GM12878 (cell line): ENCODE results near the gene OR14C36. TPM values are rescaled to one million over a fixed set of nuclear protein-coding genes. Genes with fewer than 3 reads are reported as not detected.
"Not testable (repeated sequence)": the region's sequence is repeated elsewhere in the genome, so short reads cannot be mapped to it uniquely, and the experiment has no call there.

Experiments used
- ATAC-seq: fragments of 200-7000 bp; cut with Tn5 transposase; 3 replicates; pipeline ENCODE4 v1.9.1; 2020; ENCODE audit warnings: mild to moderate bottlenecking, moderate library complexity
- BruUV-seq: library from RNA; stranded (reverse); fragments of 400-500 nt; replicated peaks from 2 replicates; lab custom pipeline; 2021; lab: Mats Ljungman, UMichigan
- CTCF ChIA-PET: fragments of 300-600 bp; sonication (Branson Sonifier 250); formaldehyde crosslinking; extraction: SDS; loops from one replicate; lab custom pipeline; 2021; ENCODE audit warnings: inconsistent platforms; lab: Yijun Ruan, JAX
- POLR2A ChIA-PET: fragments of 350-600 bp; formaldehyde crosslinking; extraction: SDS; loops from one replicate; lab custom pipeline; 2021; ENCODE audit warnings: inconsistent platforms; lab: Charles Lee
- RAD21 ChIA-PET: fragments of 300-600 bp; sonication (Branson Sonifier 250); formaldehyde crosslinking; loops from one replicate; lab custom pipeline; 2023; ENCODE audit warnings: antibody characterized with exemption; ENCODE audit not compliant: unreplicated experiment; lab: Charles Lee
- SMC1A ChIA-PET: fragments of 300-600 bp; sonication (Branson Sonifier 250); formaldehyde crosslinking; loops from one replicate; lab custom pipeline; 2023; ENCODE audit not compliant: unreplicated experiment, uncharacterized antibody; lab: Charles Lee
- DNase-seq: peaks from one replicate; pipeline ENCODE4 v3.0.0-alpha.2; 2011; ENCODE audit warnings: low read depth, low spot score
- FAIRE-seq: peaks from 3 replicates; lab custom pipeline; 2011; peaks lifted over from hg19 to GRCh38; lab: Jason Lieb, UNC
- H2AFZ ChIP-seq: 2 replicates; pipeline ENCODE4 v1.6.0; 2011; ENCODE audit warnings: low read depth, low read length, control low read depth; ENCODE audit not compliant: control insufficient read depth
- H3K27ac ChIP-seq: 2 replicates; pipeline ENCODE4 v1.5.1; 2011; ENCODE audit warnings: control low read depth; ENCODE audit not compliant: control insufficient read depth, insufficient read depth
- H3K27me3 ChIP-seq, 2 experiments: replicated peaks in 1 of 2; 2 replicates each; pipeline versions ENCODE4 v1.6.0 to v1.6.1; 2011; ENCODE audit warnings: low read length in 1 of 2; ENCODE audit not compliant: control insufficient read depth in 2 of 2, insufficient read depth in 2 of 2
- H3K36me3 ChIP-seq, 2 experiments: 2 replicates each; pipeline ENCODE4 v1.5.1; 2011; ENCODE audit warnings: low read length in 1 of 2; ENCODE audit not compliant: control insufficient read depth in 2 of 2, insufficient read depth in 2 of 2
- H3K4me1 ChIP-seq: 2 replicates; pipeline ENCODE4 v1.6.1; 2011; ENCODE audit warnings: mild to moderate bottlenecking, low read length, moderate library complexity, mixed read lengths; ENCODE audit not compliant: control insufficient read depth, insufficient read depth
- H3K4me2 ChIP-seq: 2 replicates; pipeline ENCODE4 v1.6.0; 2011; ENCODE audit warnings: control low read depth; ENCODE audit not compliant: control insufficient read depth, insufficient read depth
- H3K4me3 ChIP-seq: fragments of 200-600 bp; sonication (generic); 2 replicates; pipeline ENCODE4 v1.5.1; 2016
- H3K79me2 ChIP-seq: 2 replicates; pipeline ENCODE4 v1.6.0; 2011; ENCODE audit warnings: low read length; ENCODE audit not compliant: control insufficient read depth, insufficient read depth
- H3K9ac ChIP-seq: 2 replicates; pipeline ENCODE4 v1.8.0; 2011; ENCODE audit warnings: low read length, control low read depth, mixed read lengths; ENCODE audit not compliant: control insufficient read depth, insufficient read depth
- H3K9me3 ChIP-seq: replicated peaks from 3 replicates; pipeline ENCODE4 v1.5.1; 2011; ENCODE audit warnings: mild to moderate bottlenecking, low read length; ENCODE audit not compliant: control insufficient read depth, insufficient read depth
- H4K20me1 ChIP-seq: 2 replicates; pipeline ENCODE4 v1.6.0; 2011; ENCODE audit not compliant: control insufficient read depth, insufficient read depth
- ATF2 ChIP-seq: IDR thresholded peaks from 2 replicates; pipeline ENCODE4 v1.6.1; 2012; ENCODE audit warnings: low read length, inconsistent platforms
- BCLAF1 ChIP-seq: fragments of 450-650 bp; IDR thresholded peaks from 2 replicates; pipeline ENCODE4 v1.6.1; 2017; ENCODE audit warnings: antibody characterized with exemption, mild to moderate bottlenecking, moderate library complexity
- BHLHE40 ChIP-seq, 2 experiments: fragments of 450-650 bp in 1 of 2; IDR thresholded peaks; 2 replicates each; pipeline ENCODE4 v1.6.1; 2011 to 2017; ENCODE audit warnings: low read depth in 2 of 2, borderline replicate concordance in 1 of 2, improper control_type of control experiment in 1 of 2, low read length in 1 of 2, mild to moderate bottlenecking in 1 of 2
- ETV6 ChIP-seq, 2 experiments: fragments of 450-650 bp in 1 of 2; IDR thresholded peaks in 1 of 2; conservative IDR thresholded peaks in 1 of 2; 2 replicates each; pipeline ENCODE4 v1.6.1; 2014; ENCODE audit warnings: antibody characterized with exemption in 1 of 2, borderline replicate concordance in 1 of 2, low read depth in 1 of 2, mild to moderate bottlenecking in 1 of 2, moderate library complexity in 1 of 2
- MYB ChIP-seq: fragments of 150-350 bp; IDR thresholded peaks from 2 replicates; pipeline ENCODE4 v1.6.1; 2014; ENCODE audit warnings: mild to moderate bottlenecking, low read depth, low read length, borderline replicate concordance
- MYC ChIP-seq: IDR thresholded peaks from 2 replicates; pipeline ENCODE4 v1.6.1; 2011; ENCODE audit warnings: mild to moderate bottlenecking, low read length, moderate library complexity, inconsistent platforms; ENCODE audit not compliant: insufficient read depth, insufficient replicate concordance, insufficient read length, severe bottlenecking
- SKIL ChIP-seq: fragments of 450-650 bp; IDR thresholded peaks from 2 replicates; pipeline ENCODE4 v1.6.1; 2017; ENCODE audit warnings: mild to moderate bottlenecking, low read depth, inconsistent platforms; ENCODE audit not compliant: poor library complexity, severe bottlenecking
- SREBF1 ChIP-seq: IDR thresholded peaks from 2 replicates; pipeline ENCODE4 v1.6.1; 2012; ENCODE audit warnings: mild to moderate bottlenecking, low read length
- STAT3 ChIP-seq: IDR thresholded peaks from 2 replicates; pipeline ENCODE4 v1.6.1; 2011; ENCODE audit warnings: low read depth, low read length, improper control_type of control experiment
- WRNIP1 ChIP-seq: IDR thresholded peaks from 2 replicates; pipeline ENCODE4 v1.6.1; 2011; ENCODE audit warnings: low read depth, low read length, improper control_type of control experiment, borderline replicate concordance
- WGBS: methylation state at CpG from one replicate; pipeline ENCODE4 v1.1.6; 2016; ENCODE audit warnings: low lambda C conversion rate; ENCODE audit not compliant: insufficient replicate concordance, insufficient coverage; ENCODE audit errors: missing lambda C conversion rate; 5-methylcytosine and 5-hydroxymethylcytosine counted together
- in situ Hi-C: fragments of 300-500 bp; cut with MboI; formaldehyde crosslinking; loops from 9 replicates; pipeline ENCODE4 v1.14.3; 2018; ENCODE audit warnings: mixed read lengths
- intact Hi-C: fragments of 100-400 bp; cut with micrococcal nuclease; formaldehyde crosslinking; loops from one replicate; pipeline ENCODE4 v1.14.2; 2022; ENCODE audit not compliant: unreplicated experiment
- polyA plus RNA-seq, 11 experiments: library from polyadenylated mRNA; depleted of rRNA in 4 of 11; unstranded in 6 of 11; stranded (reverse) in 5 of 11; fragments of >200 nt; fragmentation: Nextera tagmentation in 4 of 11; fragmentation: Illumina TruSeq in 1 of 11; extraction: Ambion mirVana in 4 of 11; extraction: Trizol in 1 of 11; gene quantifications; 1 replicate in 1 of 11; 2 replicates in 10 of 11; pipeline versions ENCODE4 v1.2.1 to v1.2.3, GENCODE V29; 2011 to 2016; ENCODE audit warnings: inconsistent platforms in 2 of 11, missing spikeins in 2 of 11, low read depth in 1 of 11
- total RNA-seq, 4 experiments: library from RNA; depleted of rRNA in 3 of 4; stranded (reverse); fragments of >200 nt in 3 of 4; fragmentation: Illumina TruSeq in 1 of 4; extraction: Trizol in 1 of 4; gene quantifications; 2 replicates each; pipeline versions ENCODE4 v1.2.1 to v1.2.3, GENCODE V29; 2013 to 2021

Gene OR14C36
- total and polyA plus RNA-seq, 10 of the 15 experiments (the other 5 are each of a cell fraction or from before 2014, with no cell fraction given) = not detected

GRCh38 chr1:248306740-248307139 is 41.8 kb upstream of the OR14C36 start:
- in situ Hi-C loops, CTCF ChIA-PET: not testable (repeated sequence)

GRCh38 chr1:248316796-248317195 is 31.8 kb upstream of the OR14C36 start:
- H3K4me2 ChIP-seq = no peak overlapping the region
- no TSS peak for BruUV-seq
- DNase-seq (no peak), FAIRE-seq (no peak), ATAC-seq (no peak)
- intact Hi-C loops (no loop called here), in situ Hi-C loops (no loop called here)
- ChIA-PET RAD21 (no interaction called here), SMC1A (interaction anchor here (1.0 kb wide), 1 partner anchor 14 kb away, joined by 3 read pairs; the partner anchor contains the start of gene OR2T12), POLR2A (no interaction called here), CTCF (no interaction called here)
- no peaks in the 10 kb centered on the region for H3K36me3 ChIP-seq
- no peak overlapping the region for H3K4me3 ChIP-seq
- H4K20me1 ChIP-seq = no peaks in the 10 kb centered on the region
- no peak overlapping the region for H3K9ac ChIP-seq
- H3K79me2 ChIP-seq = no peaks in the 10 kb centered on the region
- no peaks in the 10 kb centered on the region for H3K4me1 ChIP-seq
- no peaks in the 10 kb centered on the region for H3K27me3 ChIP-seq
- H3K9me3 ChIP-seq = no peaks in the 10 kb centered on the region
- no peak overlapping the region for H2AFZ ChIP-seq
- H3K27ac ChIP-seq = no peak overlapping the region
- WGBS = 43% methylated on average over 10 of the region's 11 CpGs
- TF ChIP-seq BCLAF1 (no peak), ATF2 (no peak), SREBF1 (no peak), MYC (no peak), STAT3 (no peak), BHLHE40 (IDR thresholded peaks at IDR 0.05; ENCODE audit: borderline replicate concordance in 1 of 2, low read depth in 2 of 2, low read length in 1 of 2) (no peak), ETV6 (conservative IDR thresholded peaks at IDR 0.05 in 1 of 2, IDR thresholded peaks at IDR 0.05 in 1 of 2; ENCODE audit: borderline replicate concordance in 1 of 2, low read depth in 1 of 2) (no peak), MYB (no peak), SKIL (no peak), WRNIP1 (no peak)

More at GRCh38 chr1:248306740-248307139, 41.8 kb upstream of the OR14C36 start:
- intact Hi-C loops, H3K4me3 ChIP-seq, H3K36me3 ChIP-seq, H3K27ac ChIP-seq, BruUV-seq, H3K79me2 ChIP-seq, DNase-seq, RAD21 ChIA-PET, H4K20me1 ChIP-seq, H3K27me3 ChIP-seq, SMC1A ChIA-PET, H3K9me3 ChIP-seq, H3K4me1 ChIP-seq, H2AFZ ChIP-seq, POLR2A ChIA-PET, H3K9ac ChIP-seq, ATAC-seq, FAIRE-seq, H3K4me2 ChIP-seq: not testable (repeated sequence)
- WGBS = 50% methylated on average over 10 of the region's 15 CpGs
